GM12864 (cell line): ENCODE results near the gene RANBP3.

ENCODE experiments used
- DNase-seq: peaks from one replicate; pipeline ENCODE4 v3.0.0-alpha.2; 2011; ENCODE audit warnings: low read depth
- H3K4me3 ChIP-seq: 2 replicates; pipeline ENCODE4 v1.5.1; 2011; ENCODE audit warnings: mild to moderate bottlenecking, low read depth, low read length, control low read depth
- CTCF ChIP-seq: IDR thresholded peaks from 2 replicates; pipeline ENCODE4 v1.5.1; 2011; ENCODE audit warnings: low read depth, mild to moderate bottlenecking, moderate library complexity, low read length, control low read depth, inconsistent platforms; ENCODE audit errors: missing control alignments

The RANBP3 gene

GRCh38 chr19:5958851-5959122 lies 19.2 kb downstream of the RANBP3 start:
- DNase-seq: no peak
- H3K4me3 ChIP-seq: no peak overlapping the region
- no peak for TF ChIP-seq CTCF

GRCh38 chr19:5958074-5958850 lies 19.7 kb downstream of the RANBP3 start:
- TF ChIP-seq CTCF: no peak
- H3K4me3 ChIP-seq: no peak overlapping the region
- DNase-seq: no peak

GRCh38 chr19:5957170-5957569 lies 20.8 kb downstream of the RANBP3 start:
- TF ChIP-seq CTCF: no peak
- DNase-seq: no peak
- H3K4me3 ChIP-seq: no peak overlapping the region

- DNase-seq: no peak
- no peak for TF ChIP-seq CTCF
- H3K4me3 ChIP-seq: no peak overlapping the region
Observed at GRCh38 chr19:5956728-5957127, 21.2 kb downstream of the RANBP3 start.

GRCh38 chr19:5956323-5956722 lies 21.6 kb downstream of the RANBP3 start:
- TF ChIP-seq CTCF: no peak
- DNase-seq: no peak

GRCh38 chr19:5955636-5955935 lies 22.4 kb downstream of the RANBP3 start:
- no peak for DNase-seq
- no peak for TF ChIP-seq CTCF
- H3K4me3 ChIP-seq: no peak overlapping the region

More at GRCh38 chr19:5956323-5956722, 21.6 kb downstream of the RANBP3 start:
- no peak overlapping the region for H3K4me3 ChIP-seq

- no peak for DNase-seq
- TF ChIP-seq CTCF: no peak
- no peak overlapping the region for H3K4me3 ChIP-seq
Observed at GRCh38 chr19:5954293-5954692, 23.6 kb downstream of the RANBP3 start.
